GM12865 (cell line): ENCODE measurements around the gene CD300LB.
A peak's percentile ranks its signal among the peaks of the same experiment; 100 is the strongest.

Experiments used
- DNase-seq: peaks from one replicate; pipeline ENCODE4 v3.0.0; 2010; ENCODE audit warnings: low read depth
- H3K4me3 ChIP-seq: 2 replicates; pipeline ENCODE4 v1.5.1; 2011; ENCODE audit warnings: mild to moderate bottlenecking, low read depth, low read length, control low read depth
- CTCF ChIP-seq: IDR thresholded peaks from 2 replicates; pipeline ENCODE4 v1.5.1; 2011; ENCODE audit warnings: low read length, control low read depth, low read depth, inconsistent platforms; ENCODE audit not compliant: insufficient read depth; ENCODE audit errors: missing control alignments

CD300LB gene

DNA sequence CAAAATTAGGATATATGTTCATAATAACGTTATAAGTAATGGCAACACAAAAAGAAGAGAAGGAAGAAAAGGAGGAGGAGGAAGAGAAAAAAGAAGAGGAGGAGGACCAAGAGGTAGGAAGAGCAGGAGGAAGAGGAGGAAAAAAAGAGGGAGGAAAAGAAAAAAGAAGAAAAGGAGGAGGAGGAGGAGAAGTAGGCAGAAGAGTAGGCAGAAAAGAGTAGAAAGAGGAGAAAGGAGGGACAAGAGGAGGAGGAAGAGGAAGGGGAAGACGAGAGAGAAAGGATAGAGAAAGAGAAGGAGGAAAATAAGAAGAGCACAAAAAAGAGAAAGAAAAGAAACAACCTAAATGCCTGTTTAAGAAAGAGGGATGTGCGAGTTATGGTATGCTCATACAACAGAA lies 5.6 kb upstream of the CD300LB start:
- no peak for DNase-seq
- H3K4me3 ChIP-seq, result no peak overlapping the region
- TF ChIP-seq CTCF, result no peak

GRCh38 chr17:74532115-74532514 lies 840 bp upstream of the CD300LB start:
- TF ChIP-seq CTCF, result no peak
- peak; percentile 28 for DNase-seq
- no peak overlapping the region for H3K4me3 ChIP-seq

DNA sequence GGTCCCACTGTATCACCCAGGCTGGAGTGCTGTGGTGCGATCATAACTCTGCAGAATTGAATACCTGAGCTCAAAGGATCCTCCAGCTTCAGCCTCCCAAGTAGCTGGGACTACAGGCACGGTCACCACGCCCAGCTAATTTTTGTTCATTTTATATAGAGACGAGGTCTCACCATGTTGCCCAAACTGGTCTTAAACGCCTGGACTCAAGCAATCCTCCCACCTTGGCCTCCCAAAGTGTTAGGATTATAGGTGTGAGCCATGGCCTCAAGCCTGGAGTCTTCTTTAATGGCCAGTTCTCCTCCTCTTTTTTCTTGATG lies 484 bp downstream of the CD300LB start:
- no peak overlapping the region for H3K4me3 ChIP-seq
- TF ChIP-seq CTCF, result no peak
- no peak for DNase-seq

DNA sequence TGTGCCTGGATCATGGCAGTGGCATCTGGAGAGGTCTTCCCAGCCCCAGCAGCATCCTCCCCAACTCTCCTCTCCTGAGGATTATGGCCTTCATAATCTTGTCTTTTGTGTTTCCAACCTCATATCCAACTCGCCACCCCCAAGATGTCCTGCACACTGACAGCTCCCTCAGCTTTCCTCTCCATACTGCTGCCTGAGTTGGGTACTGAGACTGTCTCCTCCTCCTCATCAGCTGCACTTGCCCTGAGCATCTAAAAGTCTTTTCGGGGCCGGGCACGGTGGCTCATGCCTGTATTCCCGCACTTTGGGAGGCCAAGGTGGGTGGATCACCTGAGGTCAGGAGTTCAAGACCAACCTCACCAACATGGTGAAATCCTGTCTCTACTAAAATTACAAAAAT lies 2.0 kb downstream of the CD300LB start:
- no peak for DNase-seq
- no peak overlapping the region for H3K4me3 ChIP-seq
- no peak for TF ChIP-seq CTCF

DNA sequence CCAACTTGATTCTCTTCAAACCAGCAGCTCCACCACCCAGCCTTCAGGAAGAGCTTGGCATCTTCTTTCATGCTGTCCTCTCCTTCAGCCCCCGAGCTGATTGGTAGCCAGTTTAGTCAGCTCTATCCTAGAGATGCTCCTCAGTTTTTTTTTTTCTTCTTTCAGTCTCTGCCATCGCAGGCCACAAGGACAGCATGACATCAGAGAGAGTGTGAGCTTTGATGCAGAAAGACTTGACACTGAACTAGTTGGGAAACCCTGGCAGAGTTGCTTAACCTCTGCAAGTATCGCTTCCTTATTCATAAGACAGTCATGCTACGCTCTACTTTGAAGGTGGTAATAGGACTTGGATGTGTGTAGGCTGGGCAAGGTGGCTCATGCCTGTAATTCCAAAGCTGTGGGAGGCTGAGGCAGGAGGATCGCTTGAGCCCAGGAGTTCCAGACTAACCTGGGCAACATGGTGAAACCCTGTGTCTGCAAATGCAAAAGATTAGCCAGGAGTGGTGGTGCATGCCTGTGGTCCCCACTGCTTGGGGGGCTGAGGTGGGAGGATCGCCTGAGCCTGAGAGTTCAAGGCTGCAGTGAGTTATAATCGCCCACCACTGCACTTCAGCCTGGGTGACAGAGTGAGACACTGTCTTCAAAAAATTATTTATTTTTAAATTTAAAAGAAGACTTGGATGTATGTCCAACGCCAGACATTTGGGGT lies 2.6 kb downstream of the CD300LB start:
- no peak for TF ChIP-seq CTCF
- H3K4me3 ChIP-seq, result no peak overlapping the region
- peak; percentile 73 for DNase-seq

GRCh38 chr17:74527756-74528155 lies 3.5 kb downstream of the CD300LB start:
- no peak overlapping the region for H3K4me3 ChIP-seq
- TF ChIP-seq CTCF, result no peak
- DNase-seq, result no peak

DNA sequence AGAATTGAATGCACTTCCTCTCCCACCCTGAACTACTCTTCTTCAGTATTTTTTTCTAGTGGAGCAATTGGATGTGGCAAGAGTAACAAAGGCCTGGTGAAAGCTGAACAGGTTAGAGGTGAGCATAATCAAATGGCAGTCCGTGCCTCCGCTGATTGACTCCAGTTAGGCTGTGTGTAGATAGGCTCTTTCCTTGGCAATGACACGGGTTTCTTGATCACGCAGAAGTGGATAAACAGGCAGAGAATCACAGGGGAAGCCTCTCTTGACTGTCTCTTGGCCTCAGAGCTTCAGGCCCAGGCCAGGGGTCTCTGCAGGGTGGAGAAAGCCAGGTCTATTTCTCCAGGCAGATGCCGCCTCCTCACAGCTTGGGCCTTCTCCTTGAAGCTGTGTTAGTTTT lies 4.2 kb downstream of the CD300LB start:
- H3K4me3 ChIP-seq, result no peak overlapping the region
- DNase-seq, result no peak
- no peak for TF ChIP-seq CTCF
